ENCODE measurements around the gene OCRL. TPM values are rescaled to one million over a fixed set of nuclear protein-coding genes. Genes with fewer than 3 reads are reported as not detected.

The OCRL gene
- total RNA-seq, 1 donor from 2014 or later = 3.7 TPM

GRCh38 chrX:129632443-129632842, 92.4 kb downstream of the OCRL start:
- intact Hi-C loops (cut with micrococcal nuclease) = no loop called here
- Mint-ChIP-seq H3K36me3 (ENCODE audit: low read depth) (no peaks in the 10 kb centered on the region), H3K4me3 (ENCODE audit: low read depth) (no peak overlapping the region), H3K27me3 (ENCODE audit: low read depth) (peaks cover 3% of the 10 kb centered on the region), H3K27ac (no peak overlapping the region), H3K9me3 (no peaks in the 10 kb centered on the region), H3K4me1 (ENCODE audit: low read depth) (peaks cover 1% of the 10 kb centered on the region)
- DNase-seq (ENCODE audit: low spot score) = no peak

GRCh38 chrX:129634541-129634940, 94.5 kb downstream of the OCRL start:
- H3K27me3 Mint-ChIP-seq (ENCODE audit: low read depth) = no peaks in the 10 kb centered on the region
- peaks cover 6% of the 10 kb centered on the region for H3K4me1 Mint-ChIP-seq (ENCODE audit: low read depth)
- intact Hi-C loops (cut with micrococcal nuclease) = no loop called here
- no peaks in the 10 kb centered on the region for H3K9me3 Mint-ChIP-seq
- no peak overlapping the region for H3K27ac Mint-ChIP-seq
- no peak for DNase-seq (ENCODE audit: low spot score)
- H3K36me3 Mint-ChIP-seq (ENCODE audit: low read depth) = no peaks in the 10 kb centered on the region
- no peak overlapping the region for H3K4me3 Mint-ChIP-seq (ENCODE audit: low read depth)

GRCh38 chrX:129636175-129636681, 96.2 kb downstream of the OCRL start:
- intact Hi-C loops (cut with micrococcal nuclease) = loop anchor here (2.0 to 5.0 kb wide), 2 partner anchors 91 to 116 kb away; no protein-coding TSS in a partner anchor
- DNase-seq (ENCODE audit: low spot score) = no peak
- Mint-ChIP-seq H3K27ac (no peak overlapping the region), H3K4me1 (ENCODE audit: low read depth) (peaks cover 6% of the 10 kb centered on the region), H3K36me3 (ENCODE audit: low read depth) (no peaks in the 10 kb centered on the region), H3K4me3 (ENCODE audit: low read depth) (no peak overlapping the region), H3K9me3 (no peaks in the 10 kb centered on the region), H3K27me3 (ENCODE audit: low read depth) (peaks cover 3% of the 10 kb centered on the region)

- Mint-ChIP-seq H3K36me3 (ENCODE audit: low read depth) (no peaks in the 10 kb centered on the region), H3K4me1 (ENCODE audit: low read depth) (peaks cover 6% of the 10 kb centered on the region), H3K4me3 (ENCODE audit: low read depth) (no peak overlapping the region), H3K9me3 (no peaks in the 10 kb centered on the region), H3K27ac (no peak overlapping the region), H3K27me3 (ENCODE audit: low read depth) (peaks cover 3% of the 10 kb centered on the region)
- intact Hi-C loops (cut with micrococcal nuclease) = loop anchor here (1.0 to 5.0 kb wide), 3 partner anchors 89 to 186 kb away; no protein-coding TSS in a partner anchor
- DNase-seq (ENCODE audit: low spot score) = peak; percentile 54
These were observed 97.4 kb downstream of the OCRL start for GRCh38 chrX:129637217-129638109.

- no peaks in the 10 kb centered on the region for H3K36me3 Mint-ChIP-seq (ENCODE audit: low read depth)
- intact Hi-C loops (cut with micrococcal nuclease) = loop anchor here (5.0 kb wide), 1 partner anchor 113 kb away; no protein-coding TSS in a partner anchor
These were observed 98.9 kb downstream of the OCRL start for GRCh38 chrX:129638917-129639316.

GRCh38 chrX:129640737-129641136, 100.7 kb downstream of the OCRL start:
- peaks cover 6% of the 10 kb centered on the region for H3K4me1 Mint-ChIP-seq (ENCODE audit: low read depth)
- H3K36me3 Mint-ChIP-seq (ENCODE audit: low read depth) = no peaks in the 10 kb centered on the region
- H3K9me3 Mint-ChIP-seq = no peaks in the 10 kb centered on the region
- H3K27ac Mint-ChIP-seq = no peak overlapping the region
- intact Hi-C loops (cut with micrococcal nuclease) = no loop called here
- H3K27me3 Mint-ChIP-seq (ENCODE audit: low read depth) = peaks cover 10% of the 10 kb centered on the region
- no peak for DNase-seq (ENCODE audit: low spot score)
- H3K4me3 Mint-ChIP-seq (ENCODE audit: low read depth) = no peak overlapping the region

More at GRCh38 chrX:129638917-129639316, 98.9 kb downstream of the OCRL start:
- H3K4me1 Mint-ChIP-seq (ENCODE audit: low read depth) = peaks cover 6% of the 10 kb centered on the region
- no peak overlapping the region for H3K4me3 Mint-ChIP-seq (ENCODE audit: low read depth)
- no peak overlapping the region for H3K27ac Mint-ChIP-seq
- H3K9me3 Mint-ChIP-seq = no peaks in the 10 kb centered on the region
- no peak for DNase-seq (ENCODE audit: low spot score)
- H3K27me3 Mint-ChIP-seq (ENCODE audit: low read depth) = peaks cover 7% of the 10 kb centered on the region

- DNase-seq (ENCODE audit: low spot score) = no peak
- peaks cover 6% of the 10 kb centered on the region for H3K4me1 Mint-ChIP-seq (ENCODE audit: low read depth)
- no peak overlapping the region for H3K4me3 Mint-ChIP-seq (ENCODE audit: low read depth)
- no peaks in the 10 kb centered on the region for H3K9me3 Mint-ChIP-seq
- intact Hi-C loops (cut with micrococcal nuclease) = no loop called here
- peaks cover 10% of the 10 kb centered on the region for H3K27me3 Mint-ChIP-seq (ENCODE audit: low read depth)
- no peak overlapping the region for H3K27ac Mint-ChIP-seq
- no peaks in the 10 kb centered on the region for H3K36me3 Mint-ChIP-seq (ENCODE audit: low read depth)
These were observed 101.4 kb downstream of the OCRL start for GRCh38 chrX:129641469-129641868.

GRCh38 chrX:129641941-129642340, 101.9 kb downstream of the OCRL start:
- Mint-ChIP-seq H3K36me3 (ENCODE audit: low read depth) (no peaks in the 10 kb centered on the region), H3K27ac (no peak overlapping the region), H3K9me3 (no peaks in the 10 kb centered on the region), H3K27me3 (ENCODE audit: low read depth) (peaks cover 10% of the 10 kb centered on the region), H3K4me3 (ENCODE audit: low read depth) (no peak overlapping the region), H3K4me1 (ENCODE audit: low read depth) (peaks cover 6% of the 10 kb centered on the region)
- no peak for DNase-seq (ENCODE audit: low spot score)
- intact Hi-C loops (cut with micrococcal nuclease) = no loop called here

Other genes starting within 250 kb of the OCRL start
- 0.18 and 0.34 TPM in 2 replicates for gene SMARCA1, start 16.8 kb upstream of the OCRL start, total RNA-seq
- 0.32 and 0.39 TPM in 2 replicates for gene APLN, start 114.7 kb downstream of the OCRL start, total RNA-seq
- 0.11 and 0.16 TPM in 2 replicates for gene XPNPEP2, start 198.7 kb downstream of the OCRL start, total RNA-seq
- 89.8 and 102 TPM in 2 replicates for gene SASH3, start 239.7 kb downstream of the OCRL start, total RNA-seq